OCI-LY3 (cell line): ENCODE measurements around the gene ATP6V1D.

Experiments
- H2AFZ ChIP-seq: fragments of 200-600, 300-600 bp; shearing (Covaris generic); 2 replicates; pipeline ENCODE4 v1.6.0; 2014; ENCODE audit warnings: antibody characterized with exemption, low read depth, low read length
- H3K27ac ChIP-seq: fragments of 200-600, 300-600 bp; sonication (generic); 2 replicates; pipeline ENCODE4 v1.5.1; 2014; ENCODE audit warnings: mild to moderate bottlenecking, low read length, moderate library complexity, mixed read lengths
- H3K27me3 ChIP-seq: fragments of 200-600, 300-600 bp; sonication (generic); 2 replicates; pipeline ENCODE4 v1.6.1; 2014; ENCODE audit warnings: low read depth, low read length, mixed read lengths
- H3K36me3 ChIP-seq: fragments of 200-600, 300-600 bp; sonication (generic); replicated peaks from 2 replicates; pipeline ENCODE3; 2014; ENCODE audit warnings: low read depth, low read length, mixed read lengths
- H3K4me1 ChIP-seq: fragments of 300-600, 200-600 bp; sonication (generic); 2 replicates; pipeline ENCODE4 v1.6.1; 2014; ENCODE audit warnings: low read length, mixed read lengths
- H3K4me2 ChIP-seq: fragments of 200-600, 300-600 bp; sonication (generic); 2 replicates; pipeline ENCODE4 v1.6.1; 2014; ENCODE audit warnings: low read length, mixed read lengths
- H3K4me3 ChIP-seq: fragments of 300-600, 200-600 bp; sonication (generic); 2 replicates; pipeline ENCODE4 v1.5.1; 2014; ENCODE audit warnings: antibody characterized with exemption, mild to moderate bottlenecking, low read length, moderate library complexity
- H3K79me2 ChIP-seq: fragments of 300-600, 200-600 bp; shearing (Covaris generic); 2 replicates; pipeline ENCODE4 v1.6.1; 2014; ENCODE audit warnings: mild to moderate bottlenecking, low read length, mixed read lengths
- H3K9ac ChIP-seq: fragments of 300-600, 200-600 bp; shearing (Covaris generic); 2 replicates; pipeline ENCODE4 v1.6.0; 2014; ENCODE audit warnings: mild to moderate bottlenecking, low read length, moderate library complexity
- H3K9me3 ChIP-seq: fragments of 200-600, 300-600 bp; shearing (Covaris generic); 2 replicates; pipeline ENCODE4 v1.6.1; 2014; ENCODE audit warnings: low read length, mixed read lengths; ENCODE audit not compliant: insufficient read depth
- H4K20me1 ChIP-seq: fragments of 200-600, 300-600 bp; sonication (generic); 2 replicates; pipeline ENCODE4 v1.6.1; 2016; ENCODE audit warnings: low read length, mixed read lengths; ENCODE audit not compliant: insufficient read depth
- EZH2phosphoT487 ChIP-seq: fragments of 200-600 bp; shearing (Covaris generic); IDR thresholded peaks from 2 replicates; pipeline ENCODE4 v1.6.1; 2018; ENCODE audit warnings: antibody characterized with exemption, mixed run types, low read depth
- TF ChIP-seq, protein P1 (sequence below): fragments of 200-600, 300-600 bp; sonication (generic); IDR thresholded peaks from 2 replicates; pipeline ENCODE4 v1.5.1; 2014; ENCODE audit warnings: antibody characterized with exemption, low read length, low read depth

ATP6V1D gene

DNA sequence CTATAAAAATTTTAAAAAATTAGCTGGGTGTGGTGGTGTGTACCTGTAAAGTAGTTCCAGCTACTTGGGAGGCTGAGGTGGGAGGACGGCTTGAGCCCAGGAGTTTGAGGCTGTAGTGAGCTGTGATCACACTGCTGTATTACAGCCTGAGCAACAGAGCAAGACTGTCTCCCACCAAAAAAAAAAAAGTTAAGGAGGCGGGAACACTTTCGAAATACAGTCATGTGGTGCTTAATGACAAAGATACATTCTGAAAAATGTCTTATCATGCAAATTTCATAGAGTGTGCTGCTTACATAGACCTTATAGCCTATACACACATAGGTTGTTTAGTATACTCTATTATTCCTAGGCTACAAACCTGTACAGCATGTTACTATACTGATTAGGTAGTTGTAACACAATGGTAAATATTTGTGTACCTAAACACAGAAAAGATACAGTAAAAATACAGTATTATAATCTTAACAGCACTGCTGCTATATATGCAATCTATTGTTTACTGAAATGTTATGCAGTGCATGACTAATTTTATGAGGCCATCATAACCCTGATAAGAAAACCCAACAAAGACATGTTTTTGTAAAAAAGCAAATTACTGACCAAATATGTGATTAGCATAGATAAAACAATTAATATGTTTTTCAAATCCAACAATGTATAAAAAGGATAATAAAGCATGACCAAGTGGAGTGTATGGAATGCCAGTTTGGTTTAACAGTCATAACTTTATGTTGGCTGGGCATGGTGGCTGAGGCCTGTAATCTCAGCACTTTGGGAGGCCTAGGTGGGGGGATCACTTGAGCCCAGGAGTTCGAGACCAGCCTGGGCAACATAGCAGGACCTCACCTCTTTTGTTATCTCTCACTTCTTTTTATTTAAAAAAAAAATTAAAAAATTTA lies 11.9 kb upstream of the ATP6V1D start:
- H3K9ac ChIP-seq: no peak overlapping the region
- peaks cover 8% of the 10 kb centered on the region for H3K4me1 ChIP-seq
- peaks cover 7% of the 10 kb centered on the region; the same call in 1 of the 2 replicates for H4K20me1 ChIP-seq
- H3K4me3 ChIP-seq: no peak overlapping the region
- H2AFZ ChIP-seq: no peak overlapping the region
- no peaks in the 10 kb centered on the region for H3K27me3 ChIP-seq
- TF ChIP-seq EZH2phosphoT487: no peak
- TF ChIP-seq, protein P1, sequence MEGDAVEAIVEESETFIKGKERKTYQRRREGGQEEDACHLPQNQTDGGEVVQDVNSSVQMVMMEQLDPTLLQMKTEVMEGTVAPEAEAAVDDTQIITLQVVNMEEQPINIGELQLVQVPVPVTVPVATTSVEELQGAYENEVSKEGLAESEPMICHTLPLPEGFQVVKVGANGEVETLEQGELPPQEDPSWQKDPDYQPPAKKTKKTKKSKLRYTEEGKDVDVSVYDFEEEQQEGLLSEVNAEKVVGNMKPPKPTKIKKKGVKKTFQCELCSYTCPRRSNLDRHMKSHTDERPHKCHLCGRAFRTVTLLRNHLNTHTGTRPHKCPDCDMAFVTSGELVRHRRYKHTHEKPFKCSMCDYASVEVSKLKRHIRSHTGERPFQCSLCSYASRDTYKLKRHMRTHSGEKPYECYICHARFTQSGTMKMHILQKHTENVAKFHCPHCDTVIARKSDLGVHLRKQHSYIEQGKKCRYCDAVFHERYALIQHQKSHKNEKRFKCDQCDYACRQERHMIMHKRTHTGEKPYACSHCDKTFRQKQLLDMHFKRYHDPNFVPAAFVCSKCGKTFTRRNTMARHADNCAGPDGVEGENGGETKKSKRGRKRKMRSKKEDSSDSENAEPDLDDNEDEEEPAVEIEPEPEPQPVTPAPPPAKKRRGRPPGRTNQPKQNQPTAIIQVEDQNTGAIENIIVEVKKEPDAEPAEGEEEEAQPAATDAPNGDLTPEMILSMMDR: no peak
- peaks cover 73% of the 10 kb centered on the region for H3K79me2 ChIP-seq
- H3K9me3 ChIP-seq: no peaks in the 10 kb centered on the region
- no peak overlapping the region for H3K4me2 ChIP-seq
- H3K36me3 ChIP-seq: peaks cover 62% of the 10 kb centered on the region
- no peak overlapping the region for H3K27ac ChIP-seq

DNA sequence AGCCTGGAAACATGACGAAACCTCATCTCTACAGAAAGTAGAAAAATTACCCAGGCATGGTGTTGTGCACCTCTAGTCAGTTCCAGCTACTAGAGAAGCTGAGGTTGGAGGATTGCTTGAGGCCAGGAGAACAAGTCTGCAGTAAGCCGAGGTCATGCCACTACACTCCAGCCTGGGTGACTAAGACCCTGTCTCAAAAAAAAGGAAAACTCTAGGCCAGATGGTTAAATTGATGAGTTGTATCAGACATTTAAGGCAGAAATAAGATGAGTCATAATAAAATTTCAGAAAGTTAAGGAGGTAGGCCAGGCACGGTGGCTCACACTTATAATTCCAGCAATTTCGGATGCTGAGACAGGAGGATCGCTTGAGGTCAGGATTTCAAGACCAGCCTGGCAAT lies 11.2 kb upstream of the ATP6V1D start:
- H3K79me2 ChIP-seq: peaks cover 80% of the 10 kb centered on the region
- H3K36me3 ChIP-seq: peaks cover 63% of the 10 kb centered on the region
- no peak overlapping the region for H3K4me3 ChIP-seq
- TF ChIP-seq, protein P1: no peak
- TF ChIP-seq EZH2phosphoT487: no peak
- no peak overlapping the region for H3K9ac ChIP-seq
- H2AFZ ChIP-seq: no peak overlapping the region
- H3K27me3 ChIP-seq: no peaks in the 10 kb centered on the region
- no peak overlapping the region for H3K27ac ChIP-seq
- peaks cover 8% of the 10 kb centered on the region for H3K4me1 ChIP-seq
- H3K4me2 ChIP-seq: no peak overlapping the region
- H4K20me1 ChIP-seq: peaks cover 5% of the 10 kb centered on the region; the same call in 1 of the 2 replicates
- no peaks in the 10 kb centered on the region for H3K9me3 ChIP-seq

DNA sequence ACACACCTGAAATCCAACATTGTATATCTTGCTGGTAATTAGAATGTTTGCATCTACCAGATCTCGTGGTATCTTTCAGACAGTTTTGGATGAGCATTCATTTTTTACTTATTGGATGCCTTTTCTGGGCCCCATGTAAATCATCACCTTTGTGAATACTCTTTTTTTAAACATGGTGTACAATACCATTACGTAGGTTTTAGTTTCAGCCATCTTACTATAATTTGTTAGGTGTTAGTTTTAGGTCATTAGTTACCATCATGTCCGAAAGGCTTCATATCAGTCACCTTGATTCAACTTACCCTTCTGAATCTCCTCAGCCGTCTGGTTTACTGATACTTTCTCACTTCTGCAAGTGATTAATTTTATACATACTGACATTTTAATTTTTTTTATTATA lies 5.9 kb upstream of the ATP6V1D start:
- H3K36me3 ChIP-seq: peaks cover 45% of the 10 kb centered on the region
- H3K9me3 ChIP-seq: no peaks in the 10 kb centered on the region
- peaks cover 86% of the 10 kb centered on the region for H3K79me2 ChIP-seq

More for the DNA sequence above, 5.9 kb upstream of the ATP6V1D start:
- Histone ChIP-seq H3K27me3 (no peaks in the 10 kb centered on the region), H3K9ac (no peak overlapping the region), H3K4me3 (no peak overlapping the region), H2AFZ (no peak overlapping the region), H3K4me1 (peaks cover 19% of the 10 kb centered on the region), H3K4me2 (no peak overlapping the region), H3K27ac (no peak overlapping the region), H4K20me1 (peaks cover 14% of the 10 kb centered on the region)
- no peak for TF ChIP-seq EZH2phosphoT487
- TF ChIP-seq, protein P1: no peak
